A549 (cell line): ENCODE results near the gene LAMC3. TPM values are rescaled to one million over a fixed set of nuclear protein-coding genes. Genes with fewer than 3 reads are reported as not detected.

Experiments
- ATAC-seq, 2 experiments: fragments of 200-7000 bp in 1 of 2; fragments of >200 bp in 1 of 2; cut with Nextera tagmentation in 1 of 2; cut with Tn5 transposase in 1 of 2; 3 replicates each; pipeline versions ENCODE4 v1.8.0 to v1.9.1; 2018 to 2020; ENCODE audit warnings: mild to moderate bottlenecking in 1 of 2, moderate library complexity in 1 of 2
- CTCF ChIA-PET: fragments of 300-600 bp; sonication (Branson Sonifier 250); formaldehyde crosslinking; extraction: SDS; loops from one replicate; lab custom pipeline; 2021; ENCODE audit warnings: antibody characterized with exemption, inconsistent platforms; lab: Yijun Ruan, JAX
- POLR2A ChIA-PET: fragments of 350-600 bp; formaldehyde crosslinking; extraction: SDS; loops from one replicate; lab custom pipeline; 2021; ENCODE audit warnings: antibody characterized with exemption, inconsistent platforms; lab: Yijun Ruan, JAX
- DNase-seq, 2 experiments: peaks; one replicate each; pipeline versions ENCODE4 v3.0.0 to v3.0.0-alpha.2; 2011 to 2016; ENCODE audit warnings: low read depth in 1 of 2, low spot score in 1 of 2
- FAIRE-seq: peaks from 2 replicates; lab custom pipeline; 2011; peaks lifted over from hg19 to GRCh38; lab: Jason Lieb, UNC
- H3K27ac ChIP-seq, 2 experiments: fragments of >200 bp; sonication (Bioruptor Twin); formaldehyde crosslinking; 3 replicates each; pipeline ENCODE4 v1.5.1; 2016 to 2017
- H3K4me1 ChIP-seq: fragments of >200 bp; sonication (Bioruptor Twin); formaldehyde crosslinking; 3 replicates; pipeline ENCODE4 v1.6.1; 2016
- H3K4me2 ChIP-seq: fragments of >200 bp; sonication (Bioruptor Twin); formaldehyde crosslinking; 3 replicates; pipeline ENCODE4 v1.6.1; 2016
- H3K4me3 ChIP-seq: fragments of >200 bp; sonication (Bioruptor Twin); formaldehyde crosslinking; 3 replicates; pipeline ENCODE4 v1.5.1; 2016
- H3K9me3 ChIP-seq: fragments of >200 bp; sonication (Bioruptor Twin); formaldehyde crosslinking; 3 replicates; pipeline ENCODE4 v1.6.1; 2016
- BHLHE40 ChIP-seq: IDR thresholded peaks from 2 replicates; pipeline ENCODE4 v1.6.1; 2012; ENCODE audit warnings: low read depth, low read length, inconsistent platforms
- CEBPB ChIP-seq, 2 experiments: fragments of >200 bp in 1 of 2; sonication (Bioruptor Twin) in 1 of 2; formaldehyde crosslinking in 1 of 2; IDR thresholded peaks; 2 replicates each; pipeline ENCODE4 v1.6.1; 2012 to 2016
- CHD2 ChIP-seq: fragments of 150-350 bp; IDR thresholded peaks from 2 replicates; pipeline ENCODE4 v1.6.1; 2014; ENCODE audit warnings: low read length; ENCODE audit not compliant: partially characterized antibody
- CHD4 ChIP-seq: fragments of 200-600 bp; sonication (generic); IDR thresholded peaks from 2 replicates; pipeline ENCODE4 v1.6.1; 2016; ENCODE audit warnings: antibody characterized with exemption, mild to moderate bottlenecking, borderline replicate concordance
- CTCF ChIP-seq: fragments of >200 bp; sonication (Bioruptor Twin); formaldehyde crosslinking; IDR thresholded peaks from 3 replicates; pipeline ENCODE4 v1.5.1; 2016
- FOSB ChIP-seq: fragments of 250-450 bp; sonication (Bioruptor Pico); IDR thresholded peaks from 2 replicates; pipeline ENCODE4 v1.5.0; 2020; ENCODE audit warnings: mild to moderate bottlenecking, moderate library complexity
- FOSL2 ChIP-seq, 2 experiments: fragments of 450-650 bp in 1 of 2; fragments of >200 bp in 1 of 2; sonication (Bioruptor Twin) in 1 of 2; formaldehyde crosslinking; IDR thresholded peaks; 2 replicates each; pipeline versions ENCODE4 v1.5.0 to v1.6.1; 2016 to 2020; ENCODE audit warnings: mild to moderate bottlenecking in 1 of 2, moderate library complexity in 1 of 2
- FOXS1 ChIP-seq: fragments of 250-450 bp; sonication (Bioruptor Pico); IDR thresholded peaks from 2 replicates; pipeline ENCODE4 v1.5.0; 2020; ENCODE audit warnings: mild to moderate bottlenecking, moderate library complexity
- GATA3 ChIP-seq: IDR thresholded peaks from 2 replicates; pipeline ENCODE4 v1.6.1; 2012; ENCODE audit warnings: borderline replicate concordance
- HES2 ChIP-seq: fragments of >200 bp; sonication (Bioruptor Twin); formaldehyde crosslinking; IDR thresholded peaks from 2 replicates; pipeline ENCODE4 v1.6.1; 2016
- HEYL ChIP-seq: fragments of 250-450 bp; sonication (Bioruptor Pico); IDR thresholded peaks from 2 replicates; pipeline ENCODE4 v1.8.0; 2021; ENCODE audit warnings: mild to moderate bottlenecking, moderate library complexity
- HOXB13 ChIP-seq: fragments of 250-450 bp; sonication (Bioruptor Pico); IDR thresholded peaks from 2 replicates; pipeline ENCODE4 v1.5.0; 2020; ENCODE audit warnings: low read depth, mild to moderate bottlenecking, moderate library complexity
- HOXB5 ChIP-seq: fragments of 250-450 bp; sonication (Bioruptor Pico); IDR thresholded peaks from 2 replicates; pipeline ENCODE4 v1.5.0; 2020; ENCODE audit warnings: mild to moderate bottlenecking, moderate library complexity
- KDM1A ChIP-seq: fragments of 200-600 bp; sonication (generic); IDR thresholded peaks from 2 replicates; pipeline ENCODE4 v1.6.1; 2016; ENCODE audit warnings: low read depth, mild to moderate bottlenecking
- MAFK ChIP-seq: fragments of 450-650 bp; IDR thresholded peaks from 2 replicates; pipeline ENCODE4 v1.6.1; 2014; ENCODE audit not compliant: partially characterized antibody
- MAX ChIP-seq: IDR thresholded peaks from 2 replicates; pipeline ENCODE4 v1.6.1; 2012
- MYC ChIP-seq: IDR thresholded peaks from 2 replicates; pipeline ENCODE4 v1.6.1; 2012; ENCODE audit warnings: mild to moderate bottlenecking, inconsistent platforms, low read length, improper control_type of control experiment, borderline replicate concordance
- NPAS2 ChIP-seq: fragments of 250-450 bp; sonication (Bioruptor Pico); IDR thresholded peaks from 2 replicates; pipeline ENCODE4 v1.8.0; 2022; ENCODE audit warnings: mild to moderate bottlenecking, moderate library complexity, borderline replicate concordance
- NR3C1 ChIP-seq: fragments of >200 bp; sonication (Bioruptor Twin); formaldehyde crosslinking; IDR thresholded peaks from 3 replicates; pipeline ENCODE4 v1.6.1; 2017
- PHF8 ChIP-seq: fragments of 200-600 bp; sonication (generic); IDR thresholded peaks from 2 replicates; pipeline ENCODE4 v1.6.1; 2016; ENCODE audit warnings: low read depth, mild to moderate bottlenecking, antibody characterized with exemption, moderate library complexity, borderline replicate concordance
- POLR2A ChIP-seq: IDR thresholded peaks from 2 replicates; pipeline ENCODE4 v1.6.1; 2012; ENCODE audit warnings: mild to moderate bottlenecking, low read length
- RFX5 ChIP-seq: fragments of 450-650 bp; IDR thresholded peaks from 2 replicates; pipeline ENCODE4 v1.7.1; 2014; ENCODE audit warnings: antibody characterized with exemption, mild to moderate bottlenecking, moderate library complexity
- RNF2 ChIP-seq: fragments of 200-600 bp; sonication (generic); IDR thresholded peaks from 2 replicates; pipeline ENCODE4 v1.6.1; 2016; ENCODE audit warnings: low read depth, mild to moderate bottlenecking, antibody characterized with exemption, moderate library complexity, borderline replicate concordance
- SMC3 ChIP-seq: fragments of >200 bp; sonication (Bioruptor Twin); formaldehyde crosslinking; IDR thresholded peaks from 3 replicates; pipeline ENCODE4 v1.6.1; 2018; ENCODE audit warnings: inconsistent platforms
- TFCP2L1 ChIP-seq: fragments of 250-450 bp; sonication (Bioruptor Pico); IDR thresholded peaks from 2 replicates; pipeline ENCODE4 v1.5.0; 2021; ENCODE audit warnings: mild to moderate bottlenecking
- ZC3H11A ChIP-seq: fragments of 450-650 bp; IDR thresholded peaks from 2 replicates; pipeline ENCODE4 v1.6.1; 2014; ENCODE audit warnings: antibody characterized with exemption, mild to moderate bottlenecking
- ZSCAN20 ChIP-seq: fragments of 250-450 bp; sonication (Bioruptor Pico); IDR thresholded peaks from 2 replicates; pipeline ENCODE4 v1.8.0; 2022; ENCODE audit warnings: mild to moderate bottlenecking, moderate library complexity
- WGBS: methylation state at CpG from one replicate; pipeline ENCODE4 v1.1.6; 2017; ENCODE audit errors: missing lambda C conversion rate; 5-methylcytosine and 5-hydroxymethylcytosine counted together
- polyA plus RNA-seq, 4 experiments: library from polyadenylated mRNA; depleted of rRNA in 3 of 4; stranded (reverse); fragments of >200 nt; fragmentation: RNase III in 1 of 4; extraction: RNeasy Plus Mini Kit Qiagen cat#74134 plus additional on column Dnase treatment in 1 of 4; gene quantifications; 2 replicates in 3 of 4; 3 replicates in 1 of 4; pipeline ENCODE4 v1.2.3, GENCODE V29; 2011 to 2017

LAMC3 gene
- polyA plus RNA-seq, 2 of the 4 experiments (the other 2 are of a cell fraction), result 1.0 to 1.5 TPM

- ATAC-seq (no peak), DNase-seq (no peak), FAIRE-seq (no peak)
- Histone ChIP-seq H3K4me2 (no peak overlapping the region), H3K27ac (no peak overlapping the region), H3K4me3 (no peak overlapping the region), H3K9me3 (no peaks in the 10 kb centered on the region), H3K4me1 (no peaks in the 10 kb centered on the region)
- POLR2A ChIA-PET, result no interaction called here
- WGBS, result 76% methylated on average over 21 of the region's 21 CpGs
- CTCF ChIA-PET, result interaction anchor here (0.8 to 8.2 kb wide), 15 partner anchors 7 to 287 kb away, joined by 3 to 146 read pairs (median 5); no protein-coding TSS in a partner anchor
- no peak for TF ChIP-seq PHF8
- no peak for TF ChIP-seq FOXS1 (CRISPR knock-in tag)
- no peak for TF ChIP-seq CHD2
- no peak for TF ChIP-seq MAX
- TF ChIP-seq CHD4, result no peak
- no peak for TF ChIP-seq RFX5
- no peak for TF ChIP-seq MAFK
- no peak for TF ChIP-seq NR3C1
- no peak for TF ChIP-seq HOXB13
- no peak for TF ChIP-seq HOXB5
- TF ChIP-seq FOSB (CRISPR knock-in tag), result no peak
- no peak for TF ChIP-seq CTCF
- no peak for TF ChIP-seq SMC3
Observed at GRCh38 chr9:131049829-131050715, 41.1 kb downstream of the LAMC3 start.

- ChIA-PET POLR2A (no interaction called here), CTCF (interaction anchor here (0.8 to 8.2 kb wide), 8 partner anchors 6 to 286 kb away, joined by 3 to 146 read pairs (median 10); no protein-coding TSS in a partner anchor)
- H3K4me1 ChIP-seq, result no peaks in the 10 kb centered on the region
- no peak overlapping the region for H3K27ac ChIP-seq
- DNase-seq, result no peak
- no peak overlapping the region for H3K4me2 ChIP-seq
- no peak overlapping the region for H3K4me3 ChIP-seq
- no peak for TF ChIP-seq HES2
- no peaks in the 10 kb centered on the region for H3K9me3 ChIP-seq
- no peak for FAIRE-seq
- 88% methylated on average over 17 of the region's 17 CpGs for WGBS
- no peak for ATAC-seq
Observed at GRCh38 chr9:131050831-131051230, 41.9 kb downstream of the LAMC3 start.

GRCh38 chr9:131051592-131052517 lies 42.9 kb downstream of the LAMC3 start:
- 72% methylated on average over 25 of the region's 25 CpGs for WGBS

GRCh38 chr9:131053896-131054295 lies 44.9 kb downstream of the LAMC3 start:
- no peak for FAIRE-seq
- H3K4me3 ChIP-seq, result no peak overlapping the region
- ATAC-seq, result no peak
- H3K9me3 ChIP-seq, result no peaks in the 10 kb centered on the region
- H3K27ac ChIP-seq, result no peak overlapping the region
- CTCF ChIA-PET, result interaction anchor here (0.7 to 5.9 kb wide), 12 partner anchors 10 to 283 kb away, joined by 3 to 74 read pairs (median 3); partner anchors contain the start of gene NUP214
- H3K4me2 ChIP-seq, result no peak overlapping the region
- no peak for DNase-seq
- no peaks in the 10 kb centered on the region for H3K4me1 ChIP-seq
- 85% methylated on average over 3 of the region's 3 CpGs for WGBS
- POLR2A ChIA-PET, result no interaction called here
- TF ChIP-seq GATA3, result no peak
- no peak for TF ChIP-seq ZC3H11A
- TF ChIP-seq NPAS2 (CRISPR knock-in tag), result no peak
- no peak for TF ChIP-seq KDM1A
- no peak for TF ChIP-seq RNF2
- no peak for TF ChIP-seq CEBPB (IDR thresholded peaks at IDR 0.05)
- no peak for TF ChIP-seq POLR2A
- TF ChIP-seq MAFK, result no peak
- no peak for TF ChIP-seq MYC
- TF ChIP-seq HEYL, result no peak
- TF ChIP-seq FOSL2 (IDR thresholded peaks at IDR 0.05), result no peak
- TF ChIP-seq FOSL2 (CRISPR knock-in tag; IDR thresholded peaks at IDR 0.05), result no peak
- no peak for TF ChIP-seq BHLHE40
- no peak for TF ChIP-seq TFCP2L1 (CRISPR knock-in tag)

More at GRCh38 chr9:131051592-131052517, 42.9 kb downstream of the LAMC3 start:
- H3K27ac ChIP-seq, result no peak overlapping the region
- no peaks in the 10 kb centered on the region for H3K9me3 ChIP-seq
- ChIA-PET CTCF (interaction anchor here (0.7 to 8.2 kb wide), 10 partner anchors 12 to 285 kb away, joined by 3 to 146 read pairs (median 6); no protein-coding TSS in a partner anchor), POLR2A (no interaction called here)
- ATAC-seq, result no peak
- H3K4me1 ChIP-seq, result no peaks in the 10 kb centered on the region
- no peak overlapping the region for H3K4me2 ChIP-seq
- no peak overlapping the region for H3K4me3 ChIP-seq
- DNase-seq, result no peak
- no peak for FAIRE-seq
- TF ChIP-seq ZSCAN20 (CRISPR knock-in tag), result no peak
- no peak for TF ChIP-seq CEBPB (IDR thresholded peaks at IDR 0.05)
